A549 treated with Hydrocortisone at 1 μM for 4 hours (cell line): Measurements from ENCODE around the gene MAP1LC3C. TPM values are rescaled to one million over a fixed set of nuclear protein-coding genes. Genes with fewer than 3 reads are reported as not detected.

ENCODE experiments used
- total RNA-seq: library from RNA; stranded (reverse); fragments of 200-300 nt; extraction: Qiagen RNA extraction; gene quantifications from 5 replicates; pipeline ENCODE4 v1.2.3, GENCODE V29; 2022

MAP1LC3C gene
- 0.17 to 0.28 TPM (median 0.18 TPM) in 4 of 5 replicates, not detected in the other for total RNA-seq

GRCh38 chr1:241999026-241999425 is at the start of gene MAP1LC3C:
MAP1LC3C (minus strand) TSS chr1:241999098; CDS start chr1:241999008, 90 bp downstream.

GRCh38 chr1:241957692-241958494 is 41.0 kb downstream of the MAP1LC3C start, which contains the start of gene BECN2:
BECN2 (plus strand) TSS chr1:241957767; CDS start chr1:241957767, 0 bp downstream.

Other genes starting within 250 kb of the MAP1LC3C start
- 20.0 to 29.8 TPM (median 22.7 TPM) in 5 replicates for gene EXO1, start 150.9 kb downstream of the MAP1LC3C start, total RNA-seq
- gene BECN2, start 41.3 kb downstream of the MAP1LC3C start, total RNA-seq: not detected in 5 replicates